Spinal cord (tissue), 10 donors: ENCODE data around the gene TMA7. TPM values are rescaled to one million over a fixed set of nuclear protein-coding genes. Genes with fewer than 3 reads are reported as not detected.
A peak's percentile ranks its signal among the peaks of the same experiment; 100 is the strongest.

ENCODE experiments used
- DNase-seq, 6 donors: peaks; one replicate each; pipeline versions ENCODE4 v3.0.0 to v3.0.0-alpha.2; 2013 to 2015; ENCODE audit warnings: low spot score in 6 of 6, low read depth in 4 of 6
- H3K27ac ChIP-seq: one replicate; pipeline ENCODE4 v1.5.1; 2013; ENCODE audit warnings: low read depth, low read length, control low read depth
- H3K27me3 ChIP-seq: one replicate; pipeline ENCODE4 v1.6.1; 2013; ENCODE audit warnings: low read length; ENCODE audit not compliant: control insufficient read depth, insufficient read depth
- H3K36me3 ChIP-seq: one replicate; pipeline ENCODE4 v1.6.1; 2013; ENCODE audit warnings: low read length; ENCODE audit not compliant: control insufficient read depth, insufficient read depth
- H3K4me1 ChIP-seq: one replicate; pipeline ENCODE4 v1.6.1; 2013; ENCODE audit warnings: low read length; ENCODE audit not compliant: control insufficient read depth, insufficient read depth
- H3K4me3 ChIP-seq: one replicate; pipeline ENCODE4 v1.5.1; 2013; ENCODE audit warnings: low read depth, low read length, control low read depth
- H3K9me3 ChIP-seq: one replicate; pipeline ENCODE4 v1.6.1; 2013; ENCODE audit warnings: low read length; ENCODE audit not compliant: control insufficient read depth, insufficient read depth
- WGBS: methylation state at CpG from one replicate; pipeline ENCODE4 v1.1.5; 2013; ENCODE audit warnings: missing lambda C conversion rate; ENCODE audit not compliant: insufficient coverage; 5-methylcytosine and 5-hydroxymethylcytosine counted together
- long read RNA-seq, 4 donors: transcript quantifications; one replicate each; lab custom pipeline, GENCODE V29; 2026
- polyA plus RNA-seq, 2 donors: library from polyadenylated mRNA; unstranded; fragments of 120-200 nt; gene quantifications; one replicate each; pipeline ENCODE4 v1.2.1, GENCODE V29; 2013; ENCODE audit not compliant: insufficient read length in 2 of 2
- total RNA-seq, 2 donors: library from RNA; depleted of rRNA in 1 of 2; stranded (reverse); fragments of 120-200 nt in 1 of 2; fragments of >200 nt in 1 of 2; gene quantifications; one replicate each; pipeline versions ENCODE4 v1.2.3 to v1.2.4, GENCODE V29; 2013 to 2014
- donor health status: healthy.

Gene TMA7
- total RNA-seq, result 100 to 1,000 TPM; 120 to 435 TPM
- 100 to 1,000 TPM; 326 to 336 TPM for polyA plus RNA-seq
- long read RNA-seq, donor 1, transcript TMA7-202 (3 exons, 619 nt), result minor isoform, 93 of 562 reads
- long read RNA-seq, donor 1, transcript TMA7-201 (4 exons, 561 nt), result major isoform, 360 of 562 reads
- long read RNA-seq, donor 1, partial matches to known transcripts, result 49 of 562 reads
- long read RNA-seq, donor 1, other reads (novel, unspliced or antisense), result 60 of 562 reads
- long read RNA-seq, donor 2, transcript TMA7-202 (3 exons, 619 nt), result minor isoform, 28 of 166 reads
- long read RNA-seq, donor 2, transcript TMA7-201 (4 exons, 561 nt), result major isoform, 127 of 166 reads
- long read RNA-seq, donor 2, partial matches to known transcripts, result 6 of 166 reads
- long read RNA-seq, donor 2, other reads (novel, unspliced or antisense), result 5 of 166 reads
- long read RNA-seq, donor 3, transcript TMA7-202 (3 exons, 619 nt), result minor isoform, 37 of 239 reads
- long read RNA-seq, donor 3, transcript TMA7-201 (4 exons, 561 nt), result major isoform, 190 of 239 reads
- long read RNA-seq, donor 3, partial matches to known transcripts, result 0 of 239 reads
- long read RNA-seq, donor 3, other reads (novel, unspliced or antisense), result 11 of 239 reads
- long read RNA-seq, donor 4, transcript TMA7-201 (4 exons, 561 nt), result major isoform, 624 of 811 reads
- long read RNA-seq, donor 4, transcript TMA7-202 (3 exons, 619 nt), result minor isoform, 112 of 811 reads
- long read RNA-seq, donor 4, partial matches to known transcripts, result 24 of 811 reads
- long read RNA-seq, donor 4, other reads (novel, unspliced or antisense), result 51 of 811 reads

GRCh38 chr3:48439820-48440589, at the start of gene TMA7, which contains the start of gene CCDC51:
TMA7 (plus strand) TSS chr3:48440257; CDS start chr3:48440297, 40 bp downstream.
CCDC51 (minus strand) TSS chr3:48440119; CDS start chr3:48435128, 4,991 bp downstream.
- peak within 1 kb of the TSS; percentile 97 for H3K4me3 ChIP-seq
- under 1% methylated on average over 54 of the region's 54 CpGs for WGBS
- H3K27me3 ChIP-seq, result no peaks in the 10 kb centered on the region
- peak within 1 kb of the TSS; percentile 90 for H3K27ac ChIP-seq
- peaks cover 24% of the 10 kb centered on the region for H3K4me1 ChIP-seq
- no peaks in the 10 kb centered on the region for H3K9me3 ChIP-seq
- peaks cover 28% of the 10 kb centered on the region for H3K36me3 ChIP-seq
- peak; percentile 86 to 99 (median 94) for DNase-seq

DNA sequence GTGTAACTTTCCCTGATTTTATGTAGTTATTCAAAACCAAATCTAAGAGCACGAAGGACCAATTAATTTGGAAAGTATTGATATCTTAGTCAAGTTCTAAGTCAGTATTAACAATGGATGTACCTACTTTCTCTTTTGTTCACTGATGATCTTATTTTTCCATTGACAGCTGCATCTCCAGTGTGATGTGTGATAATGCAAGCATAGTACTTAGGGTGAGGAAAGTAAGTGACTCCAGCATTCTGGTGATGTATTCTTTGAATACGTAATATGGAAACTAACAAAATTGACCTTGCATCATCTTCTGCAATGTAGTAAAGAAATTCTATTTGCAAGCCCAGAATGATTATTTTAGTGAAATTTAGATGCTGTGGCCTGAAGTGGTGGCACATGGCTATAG, 45.7 kb upstream of the TMA7 start:
- H3K27me3 ChIP-seq, result no peaks in the 10 kb centered on the region
- H3K36me3 ChIP-seq, result no peaks in the 10 kb centered on the region
- peaks cover 5% of the 10 kb centered on the region for H3K4me1 ChIP-seq
- H3K4me3 ChIP-seq, result no peak overlapping the region
- DNase-seq, result no peak
- WGBS, result no CpG with 5 or more reads among the region's 2 CpGs
- no peaks in the 10 kb centered on the region for H3K9me3 ChIP-seq
- no peak overlapping the region for H3K27ac ChIP-seq

DNA sequence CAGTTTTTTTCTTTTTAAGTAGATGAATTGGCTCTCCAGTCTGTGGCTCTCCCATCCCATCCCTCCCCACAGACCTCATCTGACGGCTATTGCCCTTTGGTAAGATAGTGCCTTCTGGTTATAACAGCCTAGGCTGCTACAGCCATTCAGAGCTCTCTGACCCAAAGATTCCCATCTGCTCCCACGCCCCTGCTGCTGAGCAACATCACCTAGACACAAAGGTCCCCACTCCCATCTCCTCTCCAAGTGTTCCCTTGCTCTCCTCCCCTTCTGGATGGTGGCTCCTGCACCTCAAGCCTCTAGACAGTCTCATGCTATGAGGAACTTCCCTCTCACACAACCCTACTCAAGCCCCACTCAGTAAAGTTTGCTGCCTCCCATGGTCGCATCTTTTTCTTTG, 44.3 kb upstream of the TMA7 start:
- WGBS, result 64% methylated on average over 3 of the region's 3 CpGs
- Histone ChIP-seq H3K4me1 (peaks cover 5% of the 10 kb centered on the region), H3K27ac (no peak overlapping the region), H3K9me3 (no peaks in the 10 kb centered on the region), H3K36me3 (no peaks in the 10 kb centered on the region), H3K4me3 (no peak overlapping the region), H3K27me3 (no peaks in the 10 kb centered on the region)
- no peak for DNase-seq

DNA sequence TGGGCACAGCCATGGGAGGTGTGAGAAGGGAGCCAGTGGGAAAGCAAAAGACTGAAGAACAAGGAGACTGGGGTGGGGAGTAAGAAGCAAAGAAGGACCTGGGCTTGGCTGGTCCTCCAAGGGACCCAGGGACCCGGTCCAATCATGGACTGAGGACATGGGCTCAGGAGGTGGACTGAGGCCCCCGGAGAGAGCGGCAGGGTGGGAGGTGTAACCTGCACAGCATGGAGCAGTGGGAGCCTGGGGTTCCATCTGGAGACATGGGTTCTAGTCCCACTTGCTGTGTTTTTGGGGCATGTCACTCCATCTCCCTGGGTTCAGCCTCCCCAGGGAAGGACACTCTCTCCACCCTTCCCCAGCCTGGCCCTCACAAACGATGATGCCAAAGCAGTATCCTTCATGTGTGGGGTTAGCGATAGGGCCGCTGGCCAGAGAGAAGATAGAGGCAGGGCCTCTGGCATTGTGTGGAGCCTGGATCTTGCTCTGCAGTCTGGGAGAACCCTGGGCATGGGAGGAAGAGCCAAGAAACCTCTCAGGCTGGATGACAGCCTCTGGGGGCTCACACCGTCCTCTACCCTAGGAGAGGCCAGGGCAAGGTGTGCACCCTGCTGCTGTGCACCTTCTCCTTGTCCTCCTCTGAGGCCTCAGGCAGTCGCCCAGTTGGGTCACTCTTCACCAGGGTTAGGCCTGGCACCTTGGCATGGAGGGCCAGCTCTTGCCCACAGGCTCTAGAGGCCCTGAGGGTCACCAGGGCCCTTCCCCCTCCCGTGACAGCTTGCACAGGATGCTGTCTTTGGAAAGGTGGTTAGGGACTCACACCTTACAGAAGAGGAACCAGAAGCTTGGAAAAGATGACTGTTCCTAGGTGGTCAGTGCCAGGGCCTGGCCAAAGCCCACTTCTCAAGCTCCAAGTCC, 42.0 kb upstream of the TMA7 start:
- Histone ChIP-seq H3K9me3 (no peaks in the 10 kb centered on the region), H3K36me3 (peaks cover 14% of the 10 kb centered on the region), H3K27me3 (no peaks in the 10 kb centered on the region), H3K4me1 (peaks cover 5% of the 10 kb centered on the region), H3K4me3 (no peak overlapping the region), H3K27ac (no peak overlapping the region)
- 75% methylated on average over 8 of the region's 9 CpGs for WGBS
- no peak for DNase-seq

GRCh38 chr3:48398701-48399386, 41.2 kb upstream of the TMA7 start:
- Histone ChIP-seq H3K36me3 (peaks cover 22% of the 10 kb centered on the region), H3K9me3 (no peaks in the 10 kb centered on the region), H3K27me3 (no peaks in the 10 kb centered on the region), H3K27ac (no peak overlapping the region), H3K4me1 (peaks cover 5% of the 10 kb centered on the region), H3K4me3 (no peak overlapping the region)
- 52% methylated on average over 11 of the region's 11 CpGs for WGBS
- DNase-seq, result no peak

DNA sequence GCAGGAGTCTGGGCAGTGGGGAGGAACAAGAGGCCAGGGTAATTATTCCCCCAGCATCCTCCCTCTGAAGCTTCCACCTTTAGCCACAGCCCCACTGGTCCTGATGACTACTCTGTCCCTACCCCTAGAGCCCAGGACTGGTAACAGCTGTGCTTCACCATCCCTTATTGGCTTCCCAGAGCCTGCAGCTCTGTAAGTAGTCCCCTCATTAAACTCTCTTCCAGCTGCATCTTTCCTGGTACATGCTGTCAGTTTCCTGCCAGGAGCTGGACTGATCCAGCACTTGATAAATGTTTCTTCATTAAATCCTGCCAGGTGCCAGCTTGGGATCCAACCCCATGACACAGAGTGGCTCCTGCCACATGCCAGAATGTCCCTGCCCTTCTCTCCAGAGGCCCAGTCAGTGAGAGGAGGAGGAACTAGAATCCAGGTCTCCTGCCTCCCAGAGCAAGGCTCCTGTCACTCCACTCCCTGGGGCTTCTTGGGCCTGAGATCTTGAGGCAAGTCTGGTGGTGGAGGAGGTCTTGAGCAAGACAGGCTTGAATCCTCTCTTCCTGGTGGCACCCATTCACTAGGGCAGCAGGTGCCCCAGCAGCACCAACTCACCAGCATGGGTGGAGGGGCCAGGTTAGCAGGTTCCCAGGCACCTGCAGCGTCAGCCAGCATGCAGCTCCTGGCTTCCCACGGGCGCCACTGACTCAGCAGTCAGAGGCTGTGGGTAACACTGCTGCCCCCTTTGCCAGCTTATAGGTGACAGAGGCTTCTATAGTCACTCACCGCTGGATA, 40.5 kb upstream of the TMA7 start:
- Histone ChIP-seq H3K4me1 (peaks cover 5% of the 10 kb centered on the region), H3K9me3 (no peaks in the 10 kb centered on the region), H3K27ac (no peak overlapping the region), H3K27me3 (no peaks in the 10 kb centered on the region), H3K36me3 (peaks cover 30% of the 10 kb centered on the region), H3K4me3 (no peak overlapping the region)
- DNase-seq, result peak in 1 of 6 donors; percentile 35
- WGBS, result 76% methylated on average over 3 of the region's 4 CpGs

- 80% methylated on average over 6 of the region's 6 CpGs for WGBS
- peaks cover 5% of the 10 kb centered on the region for H3K4me1 ChIP-seq
- no peak overlapping the region for H3K27ac ChIP-seq
- no peaks in the 10 kb centered on the region for H3K9me3 ChIP-seq
- peaks cover 43% of the 10 kb centered on the region for H3K36me3 ChIP-seq
- peak in 4 of 6 donors; percentile 25 to 78 (median 52) for DNase-seq
- H3K27me3 ChIP-seq, result no peaks in the 10 kb centered on the region
- no peak overlapping the region for H3K4me3 ChIP-seq
Observed at GRCh38 chr3:48400824-48401433, 39.1 kb upstream of the TMA7 start.
